ENCODE measurements around the gene MADCAM1.
"Not testable (repeated sequence)": the region's sequence is repeated elsewhere in the genome, so short reads cannot be mapped to it uniquely, and the experiment has no call there.

Gene MADCAM1

DNA sequence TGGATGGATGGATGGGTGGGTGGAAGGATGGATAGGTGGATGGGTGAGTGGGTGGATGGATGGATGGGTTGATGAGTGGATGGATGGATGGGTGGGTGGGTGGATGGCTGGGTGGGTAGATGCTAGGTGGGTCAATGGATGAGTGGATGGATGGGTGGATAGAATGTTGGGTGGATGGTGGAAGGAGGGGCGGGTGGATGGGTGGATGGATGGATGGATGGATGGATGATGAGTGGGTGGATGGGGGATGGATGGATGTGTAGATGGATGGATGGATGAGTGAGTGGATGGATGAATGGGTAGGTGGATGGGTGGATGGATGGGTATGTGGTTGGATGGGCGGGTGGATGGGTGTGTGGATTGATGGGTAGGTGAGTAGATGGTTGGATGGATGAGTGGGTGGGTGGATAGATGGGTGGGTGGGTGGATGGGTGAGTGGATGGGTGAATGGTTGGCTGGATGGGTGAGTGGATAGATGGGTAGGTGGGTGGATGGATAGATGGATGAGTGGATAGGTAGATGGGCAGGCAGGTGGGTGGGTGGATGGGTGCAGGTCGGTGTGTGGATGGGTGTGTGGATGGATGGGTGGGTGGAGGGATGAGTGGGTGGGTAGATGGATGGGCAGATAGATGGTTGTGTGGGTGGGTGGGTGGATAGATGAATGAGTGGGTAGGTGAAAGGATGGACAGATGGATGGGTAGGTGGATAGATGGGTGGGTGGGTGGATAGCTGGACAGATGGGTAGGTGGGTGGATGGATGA, 31.1 kb upstream of the MADCAM1 start:
- DNase-seq (ENCODE audit: low read depth in 2 of 2): no peak

DNA sequence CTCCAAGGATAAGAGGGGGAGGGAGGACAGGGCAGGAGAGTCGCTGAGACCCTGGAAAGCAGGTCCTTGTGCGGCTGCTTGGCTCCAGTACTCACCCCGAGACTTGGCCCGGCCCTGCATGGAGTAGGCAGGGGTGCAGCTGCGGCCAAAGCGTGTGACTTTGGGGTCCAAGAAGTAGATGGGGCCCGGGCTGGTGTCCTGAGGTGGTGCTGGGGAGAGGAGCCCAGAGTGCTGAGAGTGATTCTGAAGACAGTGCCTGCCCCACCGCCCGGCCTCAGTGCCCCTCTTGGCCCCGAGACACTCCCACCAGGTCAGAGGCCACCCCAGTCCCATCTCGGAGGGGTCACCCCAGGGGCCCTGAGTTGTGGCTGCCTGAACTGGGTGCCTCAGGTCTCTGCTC, 28.7 kb upstream of the MADCAM1 start:
- no peak for DNase-seq (ENCODE audit: low read depth in 2 of 2)

GRCh38 chr19:468587-469256, 27.6 kb upstream of the MADCAM1 start:
- DNase-seq (ENCODE audit: low read depth in 2 of 2): no peak

- DNase-seq (ENCODE audit: low read depth in 2 of 2): no peak
Measured at GRCh38 chr19:469833-470232, 26.5 kb upstream of the MADCAM1 start.

- no peak for DNase-seq (ENCODE audit: low read depth in 2 of 2)
Measured at GRCh38 chr19:470701-471100, 25.6 kb upstream of the MADCAM1 start.

DNA sequence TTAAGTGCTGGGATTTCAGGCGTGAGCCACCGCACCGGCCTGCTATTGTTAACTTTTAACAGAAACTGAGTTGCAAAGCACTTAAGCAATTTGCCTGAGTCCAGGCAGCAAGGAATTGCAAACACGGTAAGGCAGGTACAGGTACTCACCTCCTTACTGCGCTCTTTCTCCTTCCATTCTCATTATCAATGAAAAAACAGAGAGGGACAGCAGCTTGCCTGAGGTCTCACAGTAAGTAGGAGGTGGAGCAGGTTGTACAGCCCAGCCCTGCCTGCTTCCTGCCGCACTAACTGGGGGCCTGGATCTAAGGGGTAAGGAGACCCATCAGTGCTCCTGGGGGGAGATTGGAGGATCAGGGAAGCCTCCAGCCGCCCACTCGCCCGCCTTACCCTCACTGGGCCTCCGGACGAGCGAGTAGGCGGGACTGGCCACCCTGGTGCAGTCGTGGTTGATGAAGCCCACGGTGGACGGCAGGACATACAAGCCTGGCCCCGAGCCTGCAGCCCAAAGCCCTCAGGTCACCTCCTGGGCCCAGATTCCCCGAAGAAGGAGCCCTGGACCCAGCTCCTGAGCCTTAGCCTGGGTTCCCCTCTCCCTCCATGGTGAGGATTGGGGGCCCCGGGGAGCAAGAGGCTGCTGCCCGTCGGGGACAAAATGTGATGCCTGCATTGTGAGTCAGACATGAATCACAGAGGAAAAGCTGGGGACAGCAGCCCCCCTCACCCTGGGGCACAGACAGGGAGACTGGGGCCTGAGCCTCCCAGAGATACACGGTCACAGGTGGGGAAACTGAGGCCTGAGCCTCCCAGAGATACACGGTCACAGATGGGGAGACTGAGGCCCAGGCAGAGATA, 24.1 kb upstream of the MADCAM1 start:
- no peak for DNase-seq (ENCODE audit: low read depth in 2 of 2)

DNA sequence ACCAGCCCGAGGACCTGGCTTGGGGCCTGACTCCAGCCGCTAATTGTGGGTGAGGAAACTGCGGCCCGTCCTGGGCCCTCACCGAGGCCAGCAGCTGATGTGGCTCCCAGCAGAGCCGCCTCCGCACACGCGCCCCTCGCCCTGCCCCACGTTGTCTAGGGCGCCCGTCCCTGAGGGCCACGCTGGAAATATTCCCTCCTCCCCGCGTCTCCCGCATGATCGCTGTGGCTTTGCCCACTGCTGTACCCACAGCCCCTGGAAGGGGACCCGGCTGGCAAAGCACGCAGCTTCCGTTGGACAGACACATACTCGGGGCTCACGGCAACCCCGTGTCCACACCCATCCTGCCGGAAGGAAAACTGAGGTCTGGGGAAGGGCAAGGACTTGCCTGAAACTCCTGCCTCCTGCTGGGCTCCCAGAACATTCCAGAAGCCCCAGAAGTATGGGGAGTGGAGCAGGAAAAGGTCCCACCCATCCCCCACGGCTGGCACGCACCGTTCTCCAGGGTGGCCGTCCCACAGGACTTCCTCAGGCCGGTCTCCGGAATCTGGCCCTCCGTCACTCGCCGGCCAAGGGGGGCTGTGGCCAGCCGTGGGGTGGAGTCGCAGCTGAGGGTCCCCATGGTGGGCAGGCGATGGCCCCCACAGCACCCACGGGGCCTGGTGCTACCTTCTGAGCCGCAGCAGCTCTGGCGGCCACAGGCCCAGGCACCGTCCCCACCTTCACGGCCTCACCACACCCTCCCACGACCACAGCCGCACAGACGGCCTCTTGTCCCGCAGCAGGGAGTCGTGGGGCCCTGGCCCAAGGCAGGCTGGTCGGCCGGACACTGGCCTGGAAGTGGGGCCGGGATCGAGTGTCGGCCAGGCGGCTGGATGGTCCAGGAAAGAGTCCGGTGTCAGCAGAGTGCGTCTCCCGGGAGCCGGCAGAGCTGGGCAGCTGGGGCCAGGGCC, 21.9 kb upstream of the MADCAM1 start:
- no peak for DNase-seq (ENCODE audit: low read depth in 2 of 2)

DNA sequence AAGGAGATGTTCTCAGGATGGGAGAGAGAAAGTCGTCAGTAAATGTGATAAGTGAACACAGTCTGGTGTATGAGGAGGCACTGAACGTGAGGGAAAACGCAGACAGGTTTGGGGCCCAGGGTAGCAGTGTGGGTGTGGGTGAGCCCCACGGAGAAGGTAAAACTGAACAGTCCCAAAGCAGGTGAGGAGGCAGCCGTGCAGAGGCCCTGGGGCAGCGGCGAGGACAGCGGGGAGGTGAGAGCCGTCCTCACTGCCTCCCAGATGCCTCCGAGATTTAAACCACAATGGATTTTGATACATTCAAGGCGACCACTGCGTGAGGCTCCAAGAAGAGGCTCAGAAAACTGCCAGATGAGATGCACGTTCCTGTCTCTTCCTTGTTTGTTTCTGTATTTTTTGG, 20.9 kb upstream of the MADCAM1 start:
- DNase-seq (ENCODE audit: low read depth in 2 of 2): no peak

DNA sequence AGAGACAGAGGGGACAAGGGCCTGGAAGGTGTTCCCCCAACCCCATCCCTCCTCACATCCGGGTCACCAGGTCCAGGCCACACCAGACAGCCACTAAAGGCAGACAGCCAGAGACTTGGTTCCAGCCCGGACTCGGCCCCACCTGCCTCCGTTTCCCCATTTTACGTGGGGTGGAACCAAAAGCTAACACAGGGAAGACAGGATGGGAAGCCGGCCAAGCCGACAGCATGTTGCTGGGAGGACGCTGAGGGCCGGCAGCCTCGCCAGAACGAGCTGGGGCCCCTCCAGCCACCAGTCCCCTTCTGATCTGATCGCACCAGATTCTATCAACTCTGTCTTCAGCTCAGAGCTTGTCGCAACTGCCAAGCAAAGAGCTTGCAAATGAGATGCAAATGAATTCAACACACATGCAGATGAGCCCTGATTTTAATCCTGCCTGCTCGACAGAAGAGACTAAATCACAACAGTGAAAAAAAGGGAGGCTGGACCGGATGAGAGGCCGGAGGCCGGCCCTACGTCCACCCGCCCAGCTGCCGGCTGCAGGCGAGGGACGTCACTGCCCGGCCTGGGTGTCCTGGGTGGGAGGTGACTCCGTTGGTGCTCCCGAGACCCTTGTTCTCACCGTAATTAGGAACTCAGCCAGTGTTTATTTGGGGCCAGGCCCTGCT, 17.9 kb upstream of the MADCAM1 start:
- DNase-seq (ENCODE audit: low read depth in 2 of 2): no peak

GRCh38 chr19:478976-479375, 17.3 kb upstream of the MADCAM1 start:
- DNase-seq (ENCODE audit: low read depth in 2 of 2): no peak

DNA sequence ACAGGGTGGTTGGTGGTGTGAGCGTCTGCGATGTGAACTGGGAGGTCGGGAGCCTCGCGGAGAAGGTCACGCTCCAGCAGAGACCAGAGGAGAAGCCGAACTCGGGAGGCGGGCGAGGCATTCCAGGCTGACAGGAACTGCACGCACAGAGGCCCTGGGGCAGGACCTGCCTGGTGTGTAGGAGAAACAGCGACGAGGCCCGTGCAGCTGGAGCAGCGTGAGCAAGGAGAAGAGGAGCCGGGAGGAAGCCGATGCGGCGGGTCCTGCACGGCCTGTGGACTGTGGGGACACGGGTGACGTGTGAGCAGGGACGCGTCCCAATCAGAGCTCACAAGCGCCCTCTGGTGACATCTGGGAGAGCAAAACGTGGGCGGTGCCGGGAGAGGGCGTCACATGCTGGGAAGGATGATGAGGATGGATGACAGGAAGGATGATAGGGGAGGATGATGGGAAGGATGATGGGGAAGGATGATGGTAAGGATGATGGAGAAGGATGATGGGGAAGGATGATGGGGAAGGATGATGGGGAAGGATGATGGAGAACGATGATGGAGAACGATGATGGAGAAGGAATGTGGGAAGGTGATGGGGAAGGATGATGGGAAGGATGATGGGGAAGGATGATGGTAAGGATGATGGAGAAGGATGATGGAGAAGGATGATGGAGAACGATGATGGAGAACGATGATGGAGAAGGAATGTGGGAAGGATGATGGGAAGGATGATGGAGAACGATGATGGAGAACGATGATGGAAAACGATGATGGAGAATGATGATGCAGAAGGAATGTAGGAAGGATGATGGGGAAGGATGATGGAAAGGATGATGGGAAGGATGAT, 16.1 kb upstream of the MADCAM1 start:
- DNase-seq (ENCODE audit: low read depth in 2 of 2): peak in 1 of 2 donors; percentile 50

GRCh38 chr19:481100-481499, 15.2 kb upstream of the MADCAM1 start:
- not testable (repeated sequence) for DNase-seq (ENCODE audit: low read depth in 2 of 2)

- no peak for DNase-seq (ENCODE audit: low read depth in 2 of 2)
Measured at GRCh38 chr19:482186-483041, 13.9 kb upstream of the MADCAM1 start.

DNA sequence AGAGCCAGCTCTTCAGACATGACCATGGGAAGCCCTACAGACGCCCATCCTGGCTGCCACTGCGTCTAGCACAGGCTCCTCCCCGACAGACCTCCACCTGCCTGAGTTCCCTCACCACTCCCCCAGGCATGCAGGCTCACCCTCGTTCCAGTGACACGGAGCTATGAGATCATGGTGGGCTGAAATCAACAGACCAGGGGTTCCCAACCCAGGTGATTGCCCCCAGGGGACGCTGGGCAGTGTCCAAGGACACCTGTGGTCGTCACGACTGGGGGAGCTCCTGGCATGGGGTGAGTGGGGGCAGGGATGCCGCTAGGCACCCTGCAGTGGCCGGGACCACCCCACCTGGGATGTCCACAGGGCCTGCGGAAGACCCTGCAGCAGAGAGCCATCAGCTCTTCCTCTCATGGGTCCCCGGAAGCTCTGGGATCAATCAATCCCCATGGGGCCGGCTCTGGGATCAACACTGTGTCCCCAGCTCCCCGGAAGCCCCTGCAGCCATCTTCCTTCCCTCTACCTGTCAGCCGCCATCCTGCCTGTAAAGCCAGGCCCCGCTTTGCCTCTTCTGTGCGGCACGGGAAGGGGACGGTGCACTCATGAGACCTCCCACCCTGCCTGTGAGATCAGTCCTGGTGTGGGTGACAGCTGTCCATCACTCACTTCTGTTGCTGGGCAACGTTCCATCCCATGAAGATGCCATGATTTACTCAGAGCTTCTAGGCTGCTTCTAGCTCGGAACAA, 12.8 kb upstream of the MADCAM1 start:
- DNase-seq (ENCODE audit: low read depth in 2 of 2): no peak

DNA sequence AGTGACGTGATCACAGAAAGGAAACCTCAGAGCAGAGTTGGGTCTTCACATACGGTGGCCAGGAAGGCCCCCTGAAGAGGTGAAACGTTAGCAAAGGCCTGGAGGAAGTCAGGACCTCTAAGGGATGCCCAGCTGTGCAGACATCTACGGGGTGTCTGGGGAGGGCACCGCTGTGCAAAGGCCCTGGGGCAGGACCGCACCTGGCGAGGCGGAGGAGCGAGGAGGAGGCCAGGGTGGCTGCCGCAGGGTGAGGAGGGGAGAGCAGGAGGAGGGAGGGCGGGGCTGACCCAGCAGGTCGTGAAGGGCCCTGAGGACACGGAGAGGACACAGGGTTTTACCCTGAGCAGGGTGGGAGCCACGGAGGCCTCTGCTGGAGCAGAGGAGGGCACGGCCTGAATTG, 11.8 kb upstream of the MADCAM1 start:
- no peak for DNase-seq (ENCODE audit: low read depth in 2 of 2)

- no peak for DNase-seq (ENCODE audit: low read depth in 2 of 2)
Measured at GRCh38 chr19:485077-485476, 11.2 kb upstream of the MADCAM1 start.

DNA sequence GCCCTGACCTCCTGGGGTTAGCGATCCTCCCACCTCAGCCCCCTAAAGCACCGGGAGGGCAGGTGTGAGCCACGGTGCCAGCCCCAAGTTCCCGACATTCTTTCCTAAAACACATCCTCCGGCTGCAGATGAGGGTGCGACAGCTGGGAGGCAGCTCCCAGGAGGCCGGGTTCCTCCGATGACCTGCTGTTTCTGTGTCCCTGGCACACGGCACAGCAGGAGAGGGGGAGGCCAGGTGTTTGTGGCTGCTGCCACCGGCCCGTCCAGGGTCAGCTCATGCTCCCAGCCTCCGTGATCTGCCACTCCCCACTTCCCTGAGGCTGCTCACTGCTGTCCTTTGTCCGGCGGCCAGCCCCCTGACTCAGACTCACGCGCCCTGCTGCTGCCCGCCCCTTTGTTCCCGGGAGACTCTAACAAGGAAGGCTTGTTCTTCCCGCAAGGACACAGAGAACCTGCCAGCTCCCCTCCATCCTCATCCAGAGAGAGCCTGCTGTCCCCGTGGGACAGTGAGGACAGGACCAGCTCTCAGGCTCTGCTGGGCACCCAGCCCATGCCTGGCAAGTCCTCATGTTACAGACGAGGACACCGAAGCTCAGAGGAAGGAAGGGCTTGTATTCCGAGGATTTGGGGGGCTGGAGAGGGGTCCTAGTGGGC, 10.6 kb upstream of the MADCAM1 start:
- DNase-seq (ENCODE audit: low read depth in 2 of 2): no peak
